Panc1 (cell line): Measurements from ENCODE around the gene TUBA4A. TPM values are rescaled to one million over a fixed set of nuclear protein-coding genes. Genes with fewer than 3 reads are reported as not detected.

ENCODE experiments used
- ATAC-seq: fragments of 200-7000 bp; cut with Tn5 transposase; 2 replicates; pipeline ENCODE4 v1.9.1; 2020; ENCODE audit warnings: mild to moderate bottlenecking, moderate library complexity
- BruUV-seq: library from RNA; stranded (reverse); fragments of 400-500 nt; replicated peaks from 2 replicates; lab custom pipeline; 2021; lab: Mats Ljungman, UMichigan
- CTCF ChIA-PET: fragments of 300-600 bp; sonication (Branson Sonifier 250); formaldehyde crosslinking; loops from one replicate; lab custom pipeline; 2022; ENCODE audit warnings: antibody characterized with exemption; lab: Charles Lee
- POLR2A ChIA-PET: fragments of 300-600 bp; sonication (Branson Sonifier 250); formaldehyde crosslinking; loops from one replicate; lab custom pipeline; 2022; ENCODE audit warnings: antibody characterized with exemption; lab: Charles Lee
- DNase-seq: peaks from one replicate; pipeline ENCODE4 v3.0.0-alpha.2; 2010; ENCODE audit warnings: low read depth, low spot score
- H3K27ac ChIP-seq: 2 replicates; pipeline ENCODE4 v1.5.1; 2011; ENCODE audit warnings: mild to moderate bottlenecking, low read length, inconsistent platforms
- H3K27me3 ChIP-seq: fragments of 200-500 bp; sonication (Bioruptor generic); 2 replicates; pipeline ENCODE4 v1.6.0; 2014; ENCODE audit warnings: low read length, inconsistent platforms; ENCODE audit not compliant: control insufficient read depth, insufficient read depth
- H3K36me3 ChIP-seq: fragments of 200-500 bp; sonication (Bioruptor generic); 2 replicates; pipeline ENCODE4 v1.5.1; 2014; ENCODE audit warnings: inconsistent platforms, mild to moderate bottlenecking, low read length, moderate library complexity; ENCODE audit not compliant: control insufficient read depth, insufficient read depth
- H3K4me1 ChIP-seq: 2 replicates; pipeline ENCODE4 v1.5.1; 2011; ENCODE audit warnings: inconsistent platforms, mild to moderate bottlenecking, low read length, moderate library complexity; ENCODE audit not compliant: control insufficient read depth, insufficient read depth
- H3K4me3 ChIP-seq, 2 experiments: 2 replicates each; pipeline ENCODE4 v1.5.1; 2011 to 2012; ENCODE audit warnings: low read depth in 2 of 2, low read length in 2 of 2, mild to moderate bottlenecking in 2 of 2, inconsistent platforms in 1 of 2, moderate library complexity in 1 of 2
- H3K9me3 ChIP-seq: fragments of 200-500 bp; sonication (Bioruptor generic); 2 replicates; pipeline ENCODE4 v1.5.1; 2014; ENCODE audit warnings: low read depth, mild to moderate bottlenecking, inconsistent platforms, low read length, moderate library complexity; ENCODE audit not compliant: control insufficient read depth, insufficient read depth
- POLR2AphosphoS5 ChIP-seq: IDR thresholded peaks from 2 replicates; pipeline ENCODE4 v1.6.1; 2012; ENCODE audit warnings: mild to moderate bottlenecking, low read depth, low read length, moderate library complexity
- SIN3A ChIP-seq: IDR thresholded peaks from 2 replicates; pipeline ENCODE4 v1.6.1; 2012; ENCODE audit warnings: low read depth, mild to moderate bottlenecking, low read length, moderate library complexity, borderline replicate concordance; ENCODE audit not compliant: insufficient read depth
- TCF7L2 ChIP-seq: IDR thresholded peaks from 2 replicates; pipeline ENCODE4 v1.6.1; 2011; ENCODE audit warnings: mild to moderate bottlenecking, low read depth, low read length, inconsistent platforms
- in situ Hi-C: cut with HindIII; loops from 2 replicates; pipeline ENCODE4 v1.10.0; 2016; ENCODE audit warnings: low sequenced_read_pairs, low pct_unique_long_range_greater_than_20kb
- intact Hi-C: fragments of 100-400 bp; cut with micrococcal nuclease; formaldehyde crosslinking; loops from one replicate; pipeline ENCODE4 v1.10.0; 2022; ENCODE audit not compliant: unreplicated experiment
- total RNA-seq: library from RNA; stranded (reverse); gene quantifications from one replicate; pipeline ENCODE4 v1.2.1, GENCODE V29; 2021; ENCODE audit not compliant: unreplicated experiment
- TF ChIP-seq, protein P1 (sequence below), 2 experiments: IDR thresholded peaks; 2 replicates each; pipeline ENCODE4 v1.6.1; 2011 to 2012; ENCODE audit warnings: low read depth in 2 of 2, control low read depth in 1 of 2, low read length in 1 of 2, mild to moderate bottlenecking in 1 of 2, moderate library complexity in 1 of 2; ENCODE audit not compliant: insufficient read depth in 1 of 2
- TF ChIP-seq, protein P2 (sequence below): fragments of 450-650 bp; IDR thresholded peaks from 2 replicates; pipeline ENCODE4 v1.5.1; 2017; ENCODE audit warnings: mild to moderate bottlenecking

TUBA4A gene
- total RNA-seq, 1 experiment from 2014 or later, result 12.9 TPM

DNA sequence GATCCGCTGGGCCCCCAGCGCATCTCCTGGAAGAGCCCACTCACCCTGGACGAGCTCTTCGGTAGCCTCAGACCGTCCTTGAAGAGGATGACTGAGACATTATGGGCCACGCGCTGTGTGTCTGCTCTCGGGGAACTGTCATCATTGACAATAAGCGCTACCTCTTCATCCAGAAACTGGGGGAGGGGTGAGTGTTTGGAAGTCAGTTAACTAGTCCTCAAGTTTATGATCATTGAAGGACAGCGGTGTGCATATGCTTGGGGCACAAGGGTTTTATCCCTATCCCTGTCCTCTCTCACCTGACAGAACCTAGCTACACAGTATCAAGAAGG is 7.9 kb downstream of the TUBA4A start:
- peak overlapping the region; percentile 84 to 94 for H3K4me3 ChIP-seq
- ChIA-PET CTCF (interaction anchor here (1.2 kb wide), 1 partner anchor 16 kb away, joined by 6 read pairs; no protein-coding TSS in a partner anchor), POLR2A (interaction anchor here (0.5 to 1.5 kb wide), 4 partner anchors 16 to 325 kb away, joined by 4 to 11 read pairs (median 6); partner anchors contain the start of genes ANKZF1 and ATG9A)
- ATAC-seq (no peak), DNase-seq (no peak)
- H3K4me1 ChIP-seq, result peaks cover 39% of the 10 kb centered on the region
- TF ChIP-seq, protein P1, sequence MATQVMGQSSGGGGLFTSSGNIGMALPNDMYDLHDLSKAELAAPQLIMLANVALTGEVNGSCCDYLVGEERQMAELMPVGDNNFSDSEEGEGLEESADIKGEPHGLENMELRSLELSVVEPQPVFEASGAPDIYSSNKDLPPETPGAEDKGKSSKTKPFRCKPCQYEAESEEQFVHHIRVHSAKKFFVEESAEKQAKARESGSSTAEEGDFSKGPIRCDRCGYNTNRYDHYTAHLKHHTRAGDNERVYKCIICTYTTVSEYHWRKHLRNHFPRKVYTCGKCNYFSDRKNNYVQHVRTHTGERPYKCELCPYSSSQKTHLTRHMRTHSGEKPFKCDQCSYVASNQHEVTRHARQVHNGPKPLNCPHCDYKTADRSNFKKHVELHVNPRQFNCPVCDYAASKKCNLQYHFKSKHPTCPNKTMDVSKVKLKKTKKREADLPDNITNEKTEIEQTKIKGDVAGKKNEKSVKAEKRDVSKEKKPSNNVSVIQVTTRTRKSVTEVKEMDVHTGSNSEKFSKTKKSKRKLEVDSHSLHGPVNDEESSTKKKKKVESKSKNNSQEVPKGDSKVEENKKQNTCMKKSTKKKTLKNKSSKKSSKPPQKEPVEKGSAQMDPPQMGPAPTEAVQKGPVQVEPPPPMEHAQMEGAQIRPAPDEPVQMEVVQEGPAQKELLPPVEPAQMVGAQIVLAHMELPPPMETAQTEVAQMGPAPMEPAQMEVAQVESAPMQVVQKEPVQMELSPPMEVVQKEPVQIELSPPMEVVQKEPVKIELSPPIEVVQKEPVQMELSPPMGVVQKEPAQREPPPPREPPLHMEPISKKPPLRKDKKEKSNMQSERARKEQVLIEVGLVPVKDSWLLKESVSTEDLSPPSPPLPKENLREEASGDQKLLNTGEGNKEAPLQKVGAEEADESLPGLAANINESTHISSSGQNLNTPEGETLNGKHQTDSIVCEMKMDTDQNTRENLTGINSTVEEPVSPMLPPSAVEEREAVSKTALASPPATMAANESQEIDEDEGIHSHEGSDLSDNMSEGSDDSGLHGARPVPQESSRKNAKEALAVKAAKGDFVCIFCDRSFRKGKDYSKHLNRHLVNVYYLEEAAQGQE (IDR thresholded peaks at IDR 0.05; ENCODE audit: insufficient read depth in 1 of 2, low read depth in 2 of 2, low read length in 1 of 2), result no peak
- no peak for TF ChIP-seq TCF7L2
- no peak for TF ChIP-seq POLR2AphosphoS5
- TF ChIP-seq, protein P2, sequence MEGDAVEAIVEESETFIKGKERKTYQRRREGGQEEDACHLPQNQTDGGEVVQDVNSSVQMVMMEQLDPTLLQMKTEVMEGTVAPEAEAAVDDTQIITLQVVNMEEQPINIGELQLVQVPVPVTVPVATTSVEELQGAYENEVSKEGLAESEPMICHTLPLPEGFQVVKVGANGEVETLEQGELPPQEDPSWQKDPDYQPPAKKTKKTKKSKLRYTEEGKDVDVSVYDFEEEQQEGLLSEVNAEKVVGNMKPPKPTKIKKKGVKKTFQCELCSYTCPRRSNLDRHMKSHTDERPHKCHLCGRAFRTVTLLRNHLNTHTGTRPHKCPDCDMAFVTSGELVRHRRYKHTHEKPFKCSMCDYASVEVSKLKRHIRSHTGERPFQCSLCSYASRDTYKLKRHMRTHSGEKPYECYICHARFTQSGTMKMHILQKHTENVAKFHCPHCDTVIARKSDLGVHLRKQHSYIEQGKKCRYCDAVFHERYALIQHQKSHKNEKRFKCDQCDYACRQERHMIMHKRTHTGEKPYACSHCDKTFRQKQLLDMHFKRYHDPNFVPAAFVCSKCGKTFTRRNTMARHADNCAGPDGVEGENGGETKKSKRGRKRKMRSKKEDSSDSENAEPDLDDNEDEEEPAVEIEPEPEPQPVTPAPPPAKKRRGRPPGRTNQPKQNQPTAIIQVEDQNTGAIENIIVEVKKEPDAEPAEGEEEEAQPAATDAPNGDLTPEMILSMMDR, result no peak
- no peak for TF ChIP-seq SIN3A
- H3K9me3 ChIP-seq, result no peaks in the 10 kb centered on the region
- H3K27ac ChIP-seq, result peak overlapping the region; percentile 81
- H3K27me3 ChIP-seq, result no peaks in the 10 kb centered on the region
- intact Hi-C loops, result no loop called here
- BruUV-seq, result no TSS peak
- no peaks in the 10 kb centered on the region; the same call in 1 of the 2 replicates for H3K36me3 ChIP-seq
- in situ Hi-C loops, result no loop called here

DNA sequence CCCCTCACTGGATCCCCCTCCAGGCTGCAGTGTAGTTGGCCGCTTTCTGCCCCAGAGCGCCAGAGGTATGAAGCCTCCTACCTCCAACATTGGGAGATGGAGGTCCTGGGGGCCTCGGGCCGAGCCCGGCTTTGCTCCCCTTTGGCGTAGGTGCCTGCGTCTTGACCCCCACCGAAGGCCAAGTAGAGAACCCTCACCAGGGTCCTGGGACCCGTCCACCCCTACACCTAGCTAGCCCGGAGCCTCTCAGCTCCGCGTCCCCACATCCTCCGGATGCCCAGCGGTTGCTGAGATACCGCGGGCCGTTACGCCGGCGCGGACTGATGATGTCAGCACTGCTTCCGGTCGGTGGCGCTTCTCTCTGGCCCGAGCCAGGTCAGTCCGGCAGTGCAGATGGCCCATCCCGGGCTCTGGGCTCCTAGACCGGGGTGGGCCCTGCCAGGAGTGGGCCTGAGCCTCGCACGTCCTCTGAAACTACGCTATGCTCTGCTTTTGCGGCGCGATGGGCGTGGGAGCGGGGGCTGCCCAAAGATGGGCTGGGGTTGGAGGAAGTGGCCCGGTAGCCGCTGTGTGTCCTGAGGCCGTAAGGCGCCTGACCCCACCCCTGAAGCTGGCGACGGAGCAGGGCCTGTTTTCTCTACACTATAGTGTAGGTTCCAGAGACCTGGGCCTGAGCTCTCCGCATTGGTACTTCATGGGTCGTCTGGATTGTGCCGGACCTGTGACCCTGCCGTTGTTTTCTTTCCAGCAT is 8.4 kb downstream of the TUBA4A start, which contains the start of the genes GLB1L and STK16:
GLB1L (minus strand) TSS at position 297 of the 751 bp plus-strand sequence. CDS start 1,871 bp downstream, outside the sequence.
STK16 (plus strand) TSS at position 332 of the 751 bp plus-strand sequence. CDS start 521 bp downstream, outside the sequence.
- ChIA-PET CTCF (interaction anchor here (1.2 kb wide), 1 partner anchor 17 kb away, joined by 6 read pairs; no protein-coding TSS in a partner anchor), POLR2A (interaction anchor here (0.5 to 1.5 kb wide), 8 partner anchors 9 to 325 kb away, joined by 3 to 11 read pairs (median 4); partner anchors contain the start of genes ANKZF1, ATG9A and TUBA4A)
- Histone ChIP-seq H3K9me3 (no peaks in the 10 kb centered on the region), H3K27ac (peak within 1 kb of the TSS; percentile 81), H3K27me3 (no peaks in the 10 kb centered on the region), H3K36me3 (no peaks in the 10 kb centered on the region; the same call in 1 of the 2 replicates), H3K4me1 (peaks cover 39% of the 10 kb centered on the region), H3K4me3 (peak within 1 kb of the TSS; percentile 84 to 94)
- DNase-seq, result peak; percentile 62
- ATAC-seq, result peak; percentile 95
- TF ChIP-seq, protein P2, result no peak
- TF ChIP-seq SIN3A, result peak; percentile 91; the same call in 1 of the 2 replicates
- TF ChIP-seq, protein P1 (IDR thresholded peaks at IDR 0.05; ENCODE audit: insufficient read depth in 1 of 2, low read depth in 2 of 2, low read length in 1 of 2), result 0 out of 4 replicates have a peak, but pooled peaks of 1 of the 2 experiments have one; percentile 18
- TF ChIP-seq POLR2AphosphoS5, result peak; percentile 96
- TF ChIP-seq TCF7L2, result no peak
- BruUV-seq, result no TSS peak
- in situ Hi-C loops, result no loop called here
- intact Hi-C loops, result no loop called here
